Mesothelial cell of epicardium (in vitro differentiated cells): ENCODE data around the gene IGDCC3. TPM values are rescaled to one million over a fixed set of nuclear protein-coding genes. Genes with fewer than 3 reads are reported as not detected.

Experiments used
- DNase-seq, 2 experiments: peaks; one replicate each; pipeline ENCODE4 v3.0.0; 2021; ENCODE audit warnings: low spot score in 2 of 2; ENCODE audit not compliant: unreplicated experiment in 2 of 2
- H3K27ac Mint-ChIP-seq: 2 replicates; pipeline ENCODE4 v1.8.0; 2021; ENCODE audit warnings: mixed read lengths
- H3K27me3 Mint-ChIP-seq: 2 replicates; pipeline ENCODE4 v1.8.0; 2021; ENCODE audit warnings: low read depth, mixed read lengths
- H3K36me3 Mint-ChIP-seq: 2 replicates; pipeline ENCODE4 v1.8.0; 2021; ENCODE audit warnings: mixed read lengths
- H3K4me1 Mint-ChIP-seq: 2 replicates; pipeline ENCODE4 v1.8.0; 2021; ENCODE audit warnings: mixed read lengths
- H3K4me3 Mint-ChIP-seq: 2 replicates; pipeline ENCODE4 v1.8.0; 2021; ENCODE audit warnings: mild to moderate bottlenecking, moderate library complexity, mixed read lengths
- H3K9me3 Mint-ChIP-seq: 2 replicates; pipeline ENCODE4 v1.8.0; 2021; ENCODE audit warnings: mixed read lengths
- CTCF ChIP-seq: fragments of 200-600 bp; sonication (generic); IDR thresholded peaks from one replicate; pipeline ENCODE4 v1.5.0; 2021; ENCODE audit warnings: antibody characterized with exemption; ENCODE audit not compliant: unreplicated experiment
- total RNA-seq: library from RNA; stranded (reverse); gene quantifications from 3 replicates; pipeline ENCODE4 v1.2.1, GENCODE V29; 2021

Gene IGDCC3
- total RNA-seq, 1 donor from 2014 or later, result 35.1 TPM

- Mint-ChIP-seq H3K27ac (no peak overlapping the region), H3K27me3 (no peaks in the 10 kb centered on the region), H3K4me3 (no peak overlapping the region), H3K36me3 (peaks cover 16% of the 10 kb centered on the region), H3K4me1 (peaks cover 29% of the 10 kb centered on the region), H3K9me3 (no peaks in the 10 kb centered on the region)
- TF ChIP-seq CTCF, result no peak
- no peak for DNase-seq
These were observed 44.5 kb downstream of the IGDCC3 start for GRCh38 chr15:65333148-65333820.

GRCh38 chr15:65332391-65333147, 45.2 kb downstream of the IGDCC3 start:
- no peak for DNase-seq
- peaks cover 23% of the 10 kb centered on the region for H3K36me3 Mint-ChIP-seq
- H3K27me3 Mint-ChIP-seq, result no peaks in the 10 kb centered on the region
- H3K9me3 Mint-ChIP-seq, result no peaks in the 10 kb centered on the region
- H3K4me1 Mint-ChIP-seq, result peaks cover 25% of the 10 kb centered on the region
- no peak for TF ChIP-seq CTCF
- no peak overlapping the region for H3K4me3 Mint-ChIP-seq
- H3K27ac Mint-ChIP-seq, result no peak overlapping the region

GRCh38 chr15:65331811-65332210, 46.0 kb downstream of the IGDCC3 start:
- Mint-ChIP-seq H3K36me3 (peaks cover 25% of the 10 kb centered on the region), H3K27ac (no peak overlapping the region), H3K27me3 (no peaks in the 10 kb centered on the region), H3K4me1 (peaks cover 21% of the 10 kb centered on the region), H3K4me3 (no peak overlapping the region), H3K9me3 (no peaks in the 10 kb centered on the region)
- DNase-seq, result no peak
- no peak for TF ChIP-seq CTCF

- Mint-ChIP-seq H3K27me3 (no peaks in the 10 kb centered on the region), H3K4me1 (peaks cover 19% of the 10 kb centered on the region), H3K36me3 (peaks cover 25% of the 10 kb centered on the region), H3K27ac (no peak overlapping the region), H3K9me3 (no peaks in the 10 kb centered on the region), H3K4me3 (no peak overlapping the region)
- no peak for TF ChIP-seq CTCF
- DNase-seq, result no peak
These were observed 46.7 kb downstream of the IGDCC3 start for GRCh38 chr15:65330934-65331645.

GRCh38 chr15:65329984-65330735, 47.6 kb downstream of the IGDCC3 start:
- Mint-ChIP-seq H3K9me3 (no peaks in the 10 kb centered on the region), H3K27ac (no peak overlapping the region), H3K27me3 (no peaks in the 10 kb centered on the region), H3K36me3 (peaks cover 25% of the 10 kb centered on the region), H3K4me3 (no peak overlapping the region), H3K4me1 (peaks cover 20% of the 10 kb centered on the region)
- DNase-seq, result no peak
- no peak for TF ChIP-seq CTCF
